B cell (primary cell): ENCODE results near the gene BCAR3.

Experiments
- CTCF ChIP-seq: fragments of 200-600 bp; IDR thresholded peaks from one replicate; pipeline ENCODE4 v1.8.0; 2022; ENCODE audit warnings: antibody characterized with exemption, mild to moderate bottlenecking
- EZH2 ChIP-seq: IDR thresholded peaks from 2 replicates; pipeline ENCODE4 v1.6.1; 2012; ENCODE audit warnings: borderline replicate concordance, low read depth, mild to moderate bottlenecking, moderate library complexity, low read length; ENCODE audit not compliant: insufficient read depth, poor library complexity, severe bottlenecking

- TF ChIP-seq CTCF (no peak), EZH2 (no peak)
These were observed 105.3 kb downstream of the BCAR3 start for GRCh38 chr1:93576346-93576745.
